DOHH2 (cell line): Measurements from ENCODE around the gene FAM53B.

Experiments
- EZH2phosphoT487 ChIP-seq: fragments of 200-600 bp; sonication (generic); IDR thresholded peaks from 2 replicates; pipeline ENCODE4 v1.6.1; 2017; ENCODE audit warnings: borderline replicate concordance, mild to moderate bottlenecking, antibody characterized with exemption, low read length, moderate library complexity, mixed read lengths
- TF ChIP-seq, protein P1 (sequence below): fragments of 200-600 bp; sonication (generic); IDR thresholded peaks from one replicate; pipeline ENCODE4 v1.5.1; 2014; ENCODE audit warnings: antibody characterized with exemption, mild to moderate bottlenecking, low read depth, low read length; ENCODE audit not compliant: poor library complexity, severe bottlenecking

DNA sequence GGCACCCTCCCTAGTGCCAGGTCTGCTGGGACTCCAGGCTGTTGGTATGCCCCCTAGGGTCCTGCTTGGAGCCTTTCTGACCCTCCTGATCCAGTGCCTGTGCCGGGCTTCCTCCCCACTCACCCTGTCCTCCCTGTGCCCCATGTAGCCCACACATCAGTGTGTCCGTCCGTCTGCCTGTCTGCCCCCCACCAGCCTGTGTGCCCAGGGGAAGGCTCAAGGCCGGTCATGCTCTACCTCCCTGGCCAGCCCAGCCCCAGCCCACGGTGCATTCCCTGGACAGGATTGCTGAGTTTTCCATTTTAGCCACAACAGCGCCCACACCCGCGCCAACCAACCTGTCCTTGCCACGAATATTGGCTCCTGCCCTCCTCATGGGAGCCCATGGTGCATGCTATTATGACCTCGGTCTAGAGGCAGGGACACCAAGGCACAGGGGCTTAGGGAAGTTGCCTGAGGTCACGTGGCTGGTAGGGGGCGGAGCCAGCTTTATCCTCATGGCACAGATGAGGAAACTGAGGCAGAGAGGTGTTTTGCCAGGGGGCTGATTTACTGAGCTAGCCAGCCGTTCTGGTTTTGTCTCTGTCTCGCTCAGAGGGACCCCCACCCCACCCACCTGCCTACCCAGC, 136.0 kb downstream of the FAM53B start:
- TF ChIP-seq, protein P1, sequence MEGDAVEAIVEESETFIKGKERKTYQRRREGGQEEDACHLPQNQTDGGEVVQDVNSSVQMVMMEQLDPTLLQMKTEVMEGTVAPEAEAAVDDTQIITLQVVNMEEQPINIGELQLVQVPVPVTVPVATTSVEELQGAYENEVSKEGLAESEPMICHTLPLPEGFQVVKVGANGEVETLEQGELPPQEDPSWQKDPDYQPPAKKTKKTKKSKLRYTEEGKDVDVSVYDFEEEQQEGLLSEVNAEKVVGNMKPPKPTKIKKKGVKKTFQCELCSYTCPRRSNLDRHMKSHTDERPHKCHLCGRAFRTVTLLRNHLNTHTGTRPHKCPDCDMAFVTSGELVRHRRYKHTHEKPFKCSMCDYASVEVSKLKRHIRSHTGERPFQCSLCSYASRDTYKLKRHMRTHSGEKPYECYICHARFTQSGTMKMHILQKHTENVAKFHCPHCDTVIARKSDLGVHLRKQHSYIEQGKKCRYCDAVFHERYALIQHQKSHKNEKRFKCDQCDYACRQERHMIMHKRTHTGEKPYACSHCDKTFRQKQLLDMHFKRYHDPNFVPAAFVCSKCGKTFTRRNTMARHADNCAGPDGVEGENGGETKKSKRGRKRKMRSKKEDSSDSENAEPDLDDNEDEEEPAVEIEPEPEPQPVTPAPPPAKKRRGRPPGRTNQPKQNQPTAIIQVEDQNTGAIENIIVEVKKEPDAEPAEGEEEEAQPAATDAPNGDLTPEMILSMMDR: no peak
- no peak for TF ChIP-seq EZH2phosphoT487
